ENCODE measurements around the gene MDH2.

The MDH2 gene

GRCh38 chr7:76069238-76069638, 21.3 kb downstream of the MDH2 start:
- Histone ChIP-seq H3K4me2 (ENCODE audit: low read length) (no peak overlapping the region), H2AFZ (ENCODE audit: low read length) (no peak overlapping the region), H3K79me2 (ENCODE audit: insufficient read depth, low read length) (no peaks in the 10 kb centered on the region), H3K27ac (ENCODE audit: low read depth, low read length, poor library complexity, severe bottlenecking) (no peak overlapping the region), H3F3A (ENCODE audit: insufficient read depth, low read length) (no peaks in the 10 kb centered on the region), H4K20me1 (ENCODE audit: insufficient read depth, low read length) (no peaks in the 10 kb centered on the region), H3K4me1 (ENCODE audit: insufficient read depth, low read length, severe bottlenecking) (no peaks in the 10 kb centered on the region), H3K36me3 (ENCODE audit: insufficient read depth, low read length) (peaks cover 36% of the 10 kb centered on the region), H3K4me3 (ENCODE audit: low read depth, low read length, poor library complexity, severe bottlenecking) (no peak overlapping the region), H3K9me3 (ENCODE audit: low read length) (no peaks in the 10 kb centered on the region), H3K27me3 (ENCODE audit: insufficient read depth, low read length) (no peaks in the 10 kb centered on the region; the same call in 1 of the 2 replicates), H3K9me2 (ENCODE audit: low read depth, low read length) (no peaks in the 10 kb centered on the region), H3K9ac (ENCODE audit: low read length) (no peak overlapping the region)
- TF ChIP-seq EZH2 (IDR thresholded peaks at IDR 0.05; ENCODE audit: borderline replicate concordance, low read length) (no peak), CTCF (IDR thresholded peaks at IDR 0.05; ENCODE audit: low read length) (no peak; the same call in 1 of the 2 replicates)

- no peaks in the 10 kb centered on the region for H3K9me3 ChIP-seq (ENCODE audit: low read length)
- no peak for TF ChIP-seq CTCF (IDR thresholded peaks at IDR 0.05; ENCODE audit: low read length)
- TF ChIP-seq EZH2 (IDR thresholded peaks at IDR 0.05; ENCODE audit: borderline replicate concordance, low read length) = no peak
- no peaks in the 10 kb centered on the region for H3F3A ChIP-seq (ENCODE audit: insufficient read depth, low read length)
- H3K79me2 ChIP-seq (ENCODE audit: insufficient read depth, low read length) = no peaks in the 10 kb centered on the region
- no peak overlapping the region for H3K4me3 ChIP-seq (ENCODE audit: low read depth, low read length, poor library complexity, severe bottlenecking)
- no peak overlapping the region for H3K27ac ChIP-seq (ENCODE audit: low read depth, low read length, poor library complexity, severe bottlenecking)
- no peaks in the 10 kb centered on the region for H3K4me1 ChIP-seq (ENCODE audit: insufficient read depth, low read length, severe bottlenecking)
- no peaks in the 10 kb centered on the region for H3K9me2 ChIP-seq (ENCODE audit: low read depth, low read length)
- H3K36me3 ChIP-seq (ENCODE audit: insufficient read depth, low read length) = peaks cover 12% of the 10 kb centered on the region
- H3K27me3 ChIP-seq (ENCODE audit: insufficient read depth, low read length) = no peaks in the 10 kb centered on the region; the same call in 1 of the 2 replicates
- no peak overlapping the region for H3K9ac ChIP-seq (ENCODE audit: low read length)
- H2AFZ ChIP-seq (ENCODE audit: low read length) = no peak overlapping the region
- H3K4me2 ChIP-seq (ENCODE audit: low read length) = no peak overlapping the region
- no peaks in the 10 kb centered on the region for H4K20me1 ChIP-seq (ENCODE audit: insufficient read depth, low read length)
Observed at GRCh38 chr7:76071316-76072242, 23.7 kb downstream of the MDH2 start.

- no peaks in the 10 kb centered on the region for H3K4me1 ChIP-seq (ENCODE audit: insufficient read depth, low read length, severe bottlenecking)
- no peaks in the 10 kb centered on the region for H3F3A ChIP-seq (ENCODE audit: insufficient read depth, low read length)
- peaks cover 3% of the 10 kb centered on the region; the same call in 1 of the 2 replicates for H3K36me3 ChIP-seq (ENCODE audit: insufficient read depth, low read length)
- no peaks in the 10 kb centered on the region; the same call in 1 of the 2 replicates for H3K27me3 ChIP-seq (ENCODE audit: insufficient read depth, low read length)
- no peaks in the 10 kb centered on the region for H4K20me1 ChIP-seq (ENCODE audit: insufficient read depth, low read length)
- no peak overlapping the region for H2AFZ ChIP-seq (ENCODE audit: low read length)
- TF ChIP-seq EZH2 (IDR thresholded peaks at IDR 0.05; ENCODE audit: borderline replicate concordance, low read length) = no peak
- no peak for TF ChIP-seq CTCF (IDR thresholded peaks at IDR 0.05; ENCODE audit: low read length)
- no peak overlapping the region for H3K9ac ChIP-seq (ENCODE audit: low read length)
- H3K9me2 ChIP-seq (ENCODE audit: low read depth, low read length) = no peaks in the 10 kb centered on the region
- no peaks in the 10 kb centered on the region for H3K9me3 ChIP-seq (ENCODE audit: low read length)
- H3K4me2 ChIP-seq (ENCODE audit: low read length) = no peak overlapping the region
- H3K79me2 ChIP-seq (ENCODE audit: insufficient read depth, low read length) = no peaks in the 10 kb centered on the region
- no peak overlapping the region for H3K27ac ChIP-seq (ENCODE audit: low read depth, low read length, poor library complexity, severe bottlenecking)
- H3K4me3 ChIP-seq (ENCODE audit: low read depth, low read length, poor library complexity, severe bottlenecking) = no peak overlapping the region
Observed at GRCh38 chr7:76072243-76073148, 24.6 kb downstream of the MDH2 start.

Measured in OCI-LY1 (cell line).